Heart right ventricle (tissue), 16 donors: ENCODE measurements around the gene NRARP. TPM values are rescaled to one million over a fixed set of nuclear protein-coding genes. Genes with fewer than 3 reads are reported as not detected.

ENCODE experiments used
- ATAC-seq, 8 donors: fragments of 200-7000 bp; cut with Tn5 transposase; one replicate each; pipeline ENCODE4 v1.9.1; 2020; ENCODE audit warnings: mild to moderate bottlenecking in 8 of 8, moderate library complexity in 8 of 8, moderate number of reproducible peaks in 1 of 8
- DNase-seq, 2 donors: peaks; one replicate each; pipeline ENCODE4 v3.0.0-alpha.2; 2020
- H3K27ac ChIP-seq, 10 donors: fragments of 200-600 bp; sonication (generic) in 2 of 10; one replicate each; pipeline versions ENCODE4 v1.5.0 to v1.8.0; 2020 to 2022; ENCODE audit warnings: mild to moderate bottlenecking in 3 of 10
- H3K27me3 ChIP-seq, 7 donors: fragments of 200-600 bp; one replicate each; pipeline ENCODE4 v1.8.0; 2021 to 2022; ENCODE audit warnings: mild to moderate bottlenecking in 2 of 7
- H3K36me3 ChIP-seq, 9 donors: fragments of 200-600 bp; sonication (generic) in 1 of 9; one replicate each; pipeline versions ENCODE4 v1.5.0 to v1.8.0; 2020 to 2022; ENCODE audit warnings: mild to moderate bottlenecking in 2 of 9
- H3K4me1 ChIP-seq, 9 donors: fragments of 200-600 bp; sonication (generic) in 1 of 9; one replicate each; pipeline versions ENCODE4 v1.5.0 to v1.8.0; 2020 to 2022; ENCODE audit warnings: mild to moderate bottlenecking in 4 of 9
- H3K4me3 ChIP-seq, 10 donors: fragments of 200-600 bp; sonication (generic) in 2 of 10; one replicate each; pipeline versions ENCODE4 v1.5.0 to v1.8.0; 2020 to 2022; ENCODE audit warnings: mild to moderate bottlenecking in 7 of 10, moderate library complexity in 2 of 10
- H3K9me3 ChIP-seq, 11 donors: fragments of 200-600 bp in 10 of 11; sonication (generic) in 2 of 11; one replicate each; pipeline versions ENCODE4 v1.5.0 to v1.8.0; 2013 to 2022; ENCODE audit warnings: mild to moderate bottlenecking in 2 of 11, control low read depth in 1 of 11, moderate library complexity in 1 of 11
- WGBS, 2 donors: extraction: QIAGEN DNeasy Blood & Tissue Kit; methylation state at CpG; one replicate each; pipeline ENCODE4 v1.1.7; 2013; ENCODE audit warnings: inconsistent platforms in 1 of 2; 5-methylcytosine and 5-hydroxymethylcytosine counted together
- intact Hi-C, 10 donors: fragments of 100-400 bp; cut with DNase I; formaldehyde crosslinking; loops; one replicate each; pipeline versions ENCODE4 v1.11.1 to v1.14.2; 2022
- polyA plus RNA-seq, 2 donors: library from polyadenylated mRNA; stranded (reverse); fragments of 200-250 nt; gene quantifications; one replicate each; pipeline ENCODE4 v1.2.3, GENCODE V29; 2013
- total RNA-seq, 10 donors: library from RNA; stranded (reverse); fragmentation: NEBNext Ultra II Directional in 3 of 10; extraction: Animal tissue kit (Norgen Biotek cat#: 25700) in 3 of 10; gene quantifications; one replicate each; pipeline versions ENCODE4 v1.2.1 to v1.2.4, GENCODE V29; 2021 to 2023
- TF ChIP-seq, protein P1 (sequence below), 9 donors: fragments of 200-600 bp; sonication (generic) in 2 of 9; IDR thresholded peaks; one replicate each; pipeline versions ENCODE4 v1.5.0 to v1.8.0; 2021 to 2022; ENCODE audit warnings: antibody characterized with exemption in 9 of 9, mild to moderate bottlenecking in 5 of 9, moderate library complexity in 1 of 9
- donor health status: Arrhythmogenic right ventricular cardiomyopathy.
- donor health status: ischemic (EF 13 %, LVEDD 7.1; RV severe dilation, severe dysfunction).
- donor health status: healthy with polysubstance abuse.
- donor health status: DM: no; HTN: yes; CAD: no.
- donor health status: DM: no; HTN: no; CAD: no.
- donor health status: ischemic (EF 25% LVEDD 6.9; RV normal size, moderate dysfunction).
- donor health status: ischemic (EF 25% LVEDD 5.7; RV mildly dilated, moderate dysfunction).
- donor health status: healthy.
- donor health status: DM: yes; HTN: yes; CAD: no.
- donor health status: Ischemic cardiomyopathy.
- donor health status: ischemic (EF 35%, LVEDD 5.7; RV mildly dilated, moderate dysfunction).
- donor health status: nonischemic (EF 11% LVEDD 7.7; RV severe dilation, severe dysfunction).
- donor health status: DM: yes; HTN: yes; CAD: no.
- donor health status: PGD.
- donor health status: ischemic (EF 29% LVEDD 5.4; RV normal size, mild dysfunction).
- donor health status: nonischemic (EF 23%, LVEDD 6.1; RV moderate dilation, normal function).

NRARP gene
- total and polyA plus RNA-seq, 12 donors = 2.0 to 20.8 (median 11.1) TPM

GRCh38 chr9:137303151-137303892 lies 1.3 kb upstream of the NRARP start:
- Histone ChIP-seq H3K4me3 (peak overlapping the region in 9 of 10 donors; percentile 53 to 64 (median 61)), H3K4me1 (peaks cover 15 to 81% (median 70%) of the 10 kb centered on the region in 9 donors), H3K9me3 (no peaks in the 10 kb centered on the region), H3K27me3 (peaks cover 0 to 93% (median 10%) of the 10 kb centered on the region in 7 donors), H3K27ac (peak overlapping the region; percentile 47 to 96 (median 90)), H3K36me3 (peaks cover 0 to 8% (median 0%) of the 10 kb centered on the region in 9 donors)
- no peak for ATAC-seq
- 67 to 69% methylated on average over 23 of the region's 23 CpGs for whole genome bisulfite sequencing, 2 donors
- peak in 1 of 2 donors; percentile 14 for DNase-seq
- intact Hi-C loops = loop anchor here in 3 of 10 donors (5.0 kb wide), 1 partner anchor 104 kb away; no protein-coding TSS in a partner anchor
- TF ChIP-seq, protein P1, sequence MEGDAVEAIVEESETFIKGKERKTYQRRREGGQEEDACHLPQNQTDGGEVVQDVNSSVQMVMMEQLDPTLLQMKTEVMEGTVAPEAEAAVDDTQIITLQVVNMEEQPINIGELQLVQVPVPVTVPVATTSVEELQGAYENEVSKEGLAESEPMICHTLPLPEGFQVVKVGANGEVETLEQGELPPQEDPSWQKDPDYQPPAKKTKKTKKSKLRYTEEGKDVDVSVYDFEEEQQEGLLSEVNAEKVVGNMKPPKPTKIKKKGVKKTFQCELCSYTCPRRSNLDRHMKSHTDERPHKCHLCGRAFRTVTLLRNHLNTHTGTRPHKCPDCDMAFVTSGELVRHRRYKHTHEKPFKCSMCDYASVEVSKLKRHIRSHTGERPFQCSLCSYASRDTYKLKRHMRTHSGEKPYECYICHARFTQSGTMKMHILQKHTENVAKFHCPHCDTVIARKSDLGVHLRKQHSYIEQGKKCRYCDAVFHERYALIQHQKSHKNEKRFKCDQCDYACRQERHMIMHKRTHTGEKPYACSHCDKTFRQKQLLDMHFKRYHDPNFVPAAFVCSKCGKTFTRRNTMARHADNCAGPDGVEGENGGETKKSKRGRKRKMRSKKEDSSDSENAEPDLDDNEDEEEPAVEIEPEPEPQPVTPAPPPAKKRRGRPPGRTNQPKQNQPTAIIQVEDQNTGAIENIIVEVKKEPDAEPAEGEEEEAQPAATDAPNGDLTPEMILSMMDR (IDR thresholded peaks at IDR 0.05) = no peak

GRCh38 chr9:137302449-137303150 lies 529 bp upstream of the NRARP start:
- DNase-seq (peak in 1 of 2 donors; percentile 25), ATAC-seq (peak in 3 of 8 donors; percentile 3 to 19 (median 6))
- Histone ChIP-seq H3K9me3 (no peaks in the 10 kb centered on the region), H3K36me3 (peaks cover 0 to 10% (median 0%) of the 10 kb centered on the region in 9 donors), H3K27me3 (peaks cover 0 to 92% (median 7%) of the 10 kb centered on the region in 7 donors), H3K4me1 (peaks cover 15 to 85% (median 74%) of the 10 kb centered on the region in 9 donors), H3K4me3 (peak overlapping the region; percentile 12 to 64 (median 60)), H3K27ac (peak overlapping the region; percentile 47 to 96 (median 90))
- 7 to 8% methylated on average over 54 to 78 of the region's 78 CpGs for WGBS, 2 donors
- TF ChIP-seq, protein P1 (IDR thresholded peaks at IDR 0.05) = peak; percentile 40 to 70 (median 60)
- intact Hi-C loops = loop anchor here in 3 of 10 donors (5.0 kb wide), 1 partner anchor 105 kb away; no protein-coding TSS in a partner anchor

- TF ChIP-seq, protein P1 (IDR thresholded peaks at IDR 0.05) = peak in 4 of 9 donors; percentile 23 to 50 (median 34)
- intact Hi-C loops = loop anchor here in 3 of 10 donors (5.0 kb wide), 1 partner anchor 106 kb away; no protein-coding TSS in a partner anchor
- Histone ChIP-seq H3K27ac (peak overlapping the region; percentile 70 to 94 (median 90)), H3K9me3 (no peaks in the 10 kb centered on the region), H3K4me1 (peaks cover 15 to 85% (median 72%) of the 10 kb centered on the region in 9 donors), H3K36me3 (peaks cover 0 to 10% (median 0%) of the 10 kb centered on the region in 9 donors), H3K27me3 (peaks cover 0 to 92% (median 6%) of the 10 kb centered on the region in 7 donors), H3K4me3 (peak overlapping the region; percentile 53 to 87 (median 68))
- peak in 1 of 8 donors; percentile 14 for ATAC-seq
- DNase-seq = peak in 1 of 2 donors; percentile 53
- WGBS, 2 donors = 1% methylated on average over 100 to 115 of the region's 115 CpGs
Measured at GRCh38 chr9:137301081-137301947, 757 bp downstream of the NRARP start.
